ENCODE data around the gene LPAR5. TPM values are rescaled to one million over a fixed set of nuclear protein-coding genes. Genes with fewer than 3 reads are reported as not detected.
"Not testable (repeated sequence)": the region's sequence is repeated elsewhere in the genome, so short reads cannot be mapped to it uniquely, and the experiment has no call there.

Gene LPAR5
- total RNA-seq, 4 donors from 2014 or later = 2.2 to 6.3 (median 2.4) TPM

DNA sequence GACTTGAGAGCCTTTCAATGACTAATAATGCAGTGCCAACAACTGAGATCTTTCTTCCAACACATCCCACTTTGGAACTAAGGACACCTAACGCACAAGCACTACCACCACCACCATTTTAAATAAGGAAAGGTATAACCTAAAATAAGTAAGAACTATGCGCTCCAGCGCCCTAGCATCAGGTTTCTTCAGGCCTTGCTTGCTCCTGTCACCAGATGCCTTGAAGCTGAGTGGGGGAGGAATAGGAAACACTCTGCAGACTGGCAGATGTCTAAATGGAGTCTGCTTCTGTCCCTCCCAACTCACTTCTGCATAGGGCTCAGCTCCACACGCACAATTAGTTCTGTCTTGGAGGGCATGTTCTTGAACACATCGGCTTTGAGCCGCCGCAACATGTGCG is 43.7 kb downstream of the LPAR5 start:
- TF ChIP-seq, protein P1, sequence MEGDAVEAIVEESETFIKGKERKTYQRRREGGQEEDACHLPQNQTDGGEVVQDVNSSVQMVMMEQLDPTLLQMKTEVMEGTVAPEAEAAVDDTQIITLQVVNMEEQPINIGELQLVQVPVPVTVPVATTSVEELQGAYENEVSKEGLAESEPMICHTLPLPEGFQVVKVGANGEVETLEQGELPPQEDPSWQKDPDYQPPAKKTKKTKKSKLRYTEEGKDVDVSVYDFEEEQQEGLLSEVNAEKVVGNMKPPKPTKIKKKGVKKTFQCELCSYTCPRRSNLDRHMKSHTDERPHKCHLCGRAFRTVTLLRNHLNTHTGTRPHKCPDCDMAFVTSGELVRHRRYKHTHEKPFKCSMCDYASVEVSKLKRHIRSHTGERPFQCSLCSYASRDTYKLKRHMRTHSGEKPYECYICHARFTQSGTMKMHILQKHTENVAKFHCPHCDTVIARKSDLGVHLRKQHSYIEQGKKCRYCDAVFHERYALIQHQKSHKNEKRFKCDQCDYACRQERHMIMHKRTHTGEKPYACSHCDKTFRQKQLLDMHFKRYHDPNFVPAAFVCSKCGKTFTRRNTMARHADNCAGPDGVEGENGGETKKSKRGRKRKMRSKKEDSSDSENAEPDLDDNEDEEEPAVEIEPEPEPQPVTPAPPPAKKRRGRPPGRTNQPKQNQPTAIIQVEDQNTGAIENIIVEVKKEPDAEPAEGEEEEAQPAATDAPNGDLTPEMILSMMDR (IDR thresholded peaks at IDR 0.05) = no peak
- no peak for ATAC-seq (ENCODE audit: low FRiP score)
- no peak for DNase-seq (ENCODE audit: low spot score)

DNA sequence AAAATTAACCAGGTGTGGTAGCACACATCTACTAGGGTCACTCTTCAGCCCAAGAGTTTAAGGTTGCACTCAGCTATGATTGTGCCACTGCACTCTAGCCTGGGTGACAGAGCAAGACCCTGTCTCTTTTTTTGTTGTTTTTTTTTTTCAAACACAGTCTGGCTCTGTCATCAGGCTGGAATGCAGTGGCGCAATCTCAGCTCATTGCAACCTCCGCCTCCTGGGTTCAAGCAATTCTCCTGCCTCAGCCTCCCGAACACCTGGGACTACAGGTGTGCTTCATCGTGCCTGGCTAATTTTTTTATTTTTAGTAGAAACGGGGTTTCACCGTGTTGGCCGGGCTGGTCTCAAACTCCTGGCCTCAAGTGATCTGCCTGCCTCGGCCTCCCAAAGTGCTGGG is 49.2 kb downstream of the LPAR5 start:
- ATAC-seq (ENCODE audit: low FRiP score); DNase-seq (ENCODE audit: low spot score): not testable (repeated sequence)

DNA sequence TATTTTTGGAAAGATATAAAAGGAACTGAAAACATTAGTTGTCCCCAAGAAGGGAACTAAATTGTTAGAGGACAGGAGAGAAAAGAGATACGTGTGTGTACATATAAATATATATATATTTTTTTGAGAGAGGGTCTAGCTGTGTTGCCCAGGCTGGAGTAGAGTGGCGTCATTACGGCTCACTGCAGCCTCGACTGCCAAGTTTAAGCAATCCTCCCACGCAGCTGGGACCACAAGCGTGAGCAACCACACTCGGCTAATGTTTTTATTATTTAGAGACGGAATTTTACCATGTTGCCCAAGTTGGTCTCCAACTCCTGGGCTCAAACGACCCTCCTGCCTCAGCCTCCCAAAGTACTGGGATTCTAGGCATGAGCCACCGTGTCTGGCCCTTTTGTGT is 51.5 kb downstream of the LPAR5 start:
- TF ChIP-seq, protein P1 (IDR thresholded peaks at IDR 0.05) = no peak
- ATAC-seq (ENCODE audit: low FRiP score) = no peak
- DNase-seq (ENCODE audit: low spot score) = no peak

DNA sequence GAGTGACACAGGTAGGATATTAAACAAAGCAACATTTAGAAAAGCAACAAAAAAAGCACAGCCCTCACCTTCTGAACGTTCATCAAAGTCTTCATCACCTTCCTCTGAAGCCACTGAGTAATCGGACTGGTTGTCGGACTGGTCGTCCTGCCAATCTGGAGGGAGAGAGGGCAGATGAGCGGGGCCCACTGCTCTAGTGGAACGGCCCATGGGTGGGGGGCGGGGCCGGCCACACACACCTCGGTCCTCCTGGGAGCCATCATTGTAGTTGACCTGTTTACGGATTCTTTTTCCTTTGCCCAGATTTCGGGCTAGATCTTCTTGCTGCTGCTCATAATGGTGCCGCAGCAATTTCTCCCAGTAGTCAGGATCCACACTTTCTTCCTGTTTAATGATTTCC is 52.8 kb downstream of the LPAR5 start:
- DNase-seq (ENCODE audit: low spot score) (no peak), ATAC-seq (ENCODE audit: low FRiP score) (no peak)
- TF ChIP-seq, protein P1 (IDR thresholded peaks at IDR 0.05) = no peak

DNA sequence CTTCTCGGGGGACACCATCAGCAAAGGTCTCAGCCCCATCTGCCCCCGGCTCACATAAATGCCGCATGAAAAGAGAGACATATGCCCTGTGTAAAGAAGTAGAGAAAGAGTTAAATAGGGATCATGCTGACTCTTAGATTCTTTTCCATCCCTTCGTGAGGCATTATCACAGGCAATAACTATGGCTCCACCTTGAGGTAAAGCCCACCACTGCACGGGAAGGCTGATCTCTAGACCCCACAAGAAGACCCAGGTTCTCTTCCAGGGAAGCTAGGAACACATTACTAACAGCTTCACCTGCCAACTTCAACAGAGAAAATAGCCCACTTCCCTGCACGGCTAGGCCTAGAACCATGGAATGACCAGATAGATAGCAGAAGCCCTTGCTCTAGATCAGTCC is 53.6 kb downstream of the LPAR5 start:
- TF ChIP-seq, protein P1 (IDR thresholded peaks at IDR 0.05) = no peak
- DNase-seq (ENCODE audit: low spot score) (no peak), ATAC-seq (ENCODE audit: low FRiP score) (no peak)

DNA sequence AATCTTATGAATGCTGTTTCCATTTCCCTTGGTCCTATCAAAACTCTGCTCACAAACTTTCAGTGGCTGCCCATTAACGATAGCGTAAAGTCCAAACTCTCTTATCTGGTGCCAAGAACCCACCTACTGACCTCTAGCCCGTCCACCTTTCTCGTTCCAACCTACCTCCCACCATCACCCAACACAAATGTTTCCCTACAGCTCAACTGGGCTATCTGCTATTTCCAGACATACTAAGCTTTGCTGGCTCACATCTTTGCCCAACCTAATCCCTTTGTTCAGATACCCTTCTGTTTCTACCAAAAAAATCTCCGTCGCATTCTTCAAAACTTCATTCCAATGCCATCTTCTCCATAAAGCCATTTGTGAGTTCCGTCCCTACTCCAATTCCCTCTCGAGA is 60.1 kb downstream of the LPAR5 start:
- TF ChIP-seq, protein P1 (IDR thresholded peaks at IDR 0.05) = no peak
- ATAC-seq (ENCODE audit: low FRiP score) (no peak), DNase-seq (ENCODE audit: low spot score) (no peak)

DNA sequence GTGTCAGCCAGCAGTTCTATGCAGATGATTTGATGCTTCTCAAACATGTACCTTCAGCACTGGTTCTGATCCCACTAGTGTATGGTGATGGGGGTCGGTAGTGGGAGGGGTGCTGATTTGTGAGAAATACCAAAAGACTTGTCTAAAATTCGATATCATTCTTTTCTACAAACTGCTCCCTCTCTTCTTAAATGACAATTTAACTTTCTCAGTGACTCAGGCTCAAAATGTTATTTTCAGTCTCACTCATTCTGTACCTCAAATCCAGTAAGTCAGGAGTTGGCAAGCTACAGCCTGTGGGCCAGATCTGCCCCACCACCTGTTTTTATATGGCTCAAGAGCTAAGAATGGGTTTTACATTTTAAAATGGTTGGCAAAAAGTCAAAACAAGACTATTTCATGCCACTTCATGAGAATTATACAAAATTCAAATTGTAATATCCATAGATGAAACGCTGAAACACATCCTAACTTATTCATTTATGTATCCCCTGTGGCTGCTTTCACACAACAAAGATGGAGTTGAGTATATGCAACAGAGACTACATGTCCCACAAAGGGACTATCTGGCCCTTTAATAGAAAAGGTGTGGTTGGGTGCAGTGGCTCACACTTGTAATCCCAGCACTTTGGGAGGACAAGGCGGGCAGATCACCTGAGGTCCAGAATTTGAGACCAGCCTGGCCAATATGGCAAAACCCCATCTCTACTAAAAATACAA is 61.0 kb downstream of the LPAR5 start:
- DNase-seq (ENCODE audit: low spot score) = no peak
- ATAC-seq (ENCODE audit: low FRiP score) = no peak

More for the DNA sequence above, 61.0 kb downstream of the LPAR5 start:
- TF ChIP-seq, protein P1 (IDR thresholded peaks at IDR 0.05) = no peak
